Common myeloid progenitor, CD34-positive (primary cell): ENCODE data around the gene ROR2.

Experiments
- CTCF ChIA-PET: fragments of 350-600 bp; sonication (Branson Sonifier 250); formaldehyde crosslinking; loops from one replicate; lab custom pipeline; 2021; ENCODE audit warnings: antibody characterized with exemption; lab: Charles Lee
- POLR2A ChIA-PET: fragments of 350-600 bp; sonication (Branson Sonifier 250); formaldehyde crosslinking; loops from one replicate; lab custom pipeline; 2021; ENCODE audit warnings: antibody characterized with exemption; lab: Charles Lee
- DNase-seq, 3 donors: peaks; one replicate each; pipeline versions ENCODE4 v3.0.0 to v3.0.0-alpha.2; 2013
- H3K27ac ChIP-seq, 2 experiments: 1 replicate in 1 of 2; 2 replicates in 1 of 2; pipeline ENCODE4 v1.7.0; 2013; ENCODE audit warnings: inconsistent platforms in 2 of 2, low read length in 2 of 2, mild to moderate bottlenecking in 2 of 2, low read depth in 1 of 2, moderate library complexity in 1 of 2; ENCODE audit not compliant: severe bottlenecking in 2 of 2, insufficient read depth in 1 of 2, poor library complexity in 1 of 2
- H3K27me3 ChIP-seq, 5 experiments: replicated peaks in 2 of 5; 1 replicate in 3 of 5; 2 replicates in 2 of 5; pipeline versions ENCODE4 v1.6.1 to v1.7.0; 2013; ENCODE audit warnings: low read length in 4 of 5, mild to moderate bottlenecking in 2 of 5, moderate library complexity in 2 of 5, inconsistent platforms in 1 of 5; ENCODE audit not compliant: insufficient read depth in 5 of 5, control insufficient read depth in 4 of 5
- H3K36me3 ChIP-seq, 4 experiments: 1 replicate in 2 of 4; 2 replicates in 2 of 4; pipeline versions ENCODE4 v1.6.1 to v1.7.0; 2013; ENCODE audit warnings: low read length in 3 of 4, control low read depth in 1 of 4, mild to moderate bottlenecking in 1 of 4; ENCODE audit not compliant: control insufficient read depth in 4 of 4, insufficient read depth in 4 of 4
- H3K4me1 ChIP-seq, 4 experiments: 1 replicate in 3 of 4; 2 replicates in 1 of 4; pipeline versions ENCODE4 v1.6.1 to v1.7.1; 2013; ENCODE audit warnings: low read length in 3 of 4, mild to moderate bottlenecking in 3 of 4, control low read depth in 1 of 4, inconsistent platforms in 1 of 4, moderate library complexity in 1 of 4; ENCODE audit not compliant: control insufficient read depth in 4 of 4, insufficient read depth in 4 of 4; ENCODE audit errors: control extremely low read depth in 1 of 4
- H3K4me3 ChIP-seq, 7 experiments: 1 replicate in 4 of 7; 2 replicates in 3 of 7; pipeline versions ENCODE4 v1.5.1 to v1.7.0; 2013; ENCODE audit warnings: mild to moderate bottlenecking in 7 of 7, low read length in 6 of 7, moderate library complexity in 6 of 7, inconsistent platforms in 2 of 7, low read depth in 2 of 7, control low read depth in 1 of 7; ENCODE audit not compliant: insufficient read depth in 4 of 7, control insufficient read depth in 1 of 7; ENCODE audit errors: extremely low read depth in 1 of 7
- H3K9me3 ChIP-seq, 5 experiments: 1 replicate in 4 of 5; 2 replicates in 1 of 5; pipeline versions ENCODE4 v1.6.1 to v1.7.1; 2013; ENCODE audit warnings: low read length in 4 of 5, mild to moderate bottlenecking in 2 of 5, inconsistent platforms in 1 of 5, low read depth in 1 of 5, moderate library complexity in 1 of 5; ENCODE audit not compliant: control insufficient read depth in 4 of 5, insufficient read depth in 2 of 5; ENCODE audit errors: control extremely low read depth in 1 of 5
- WGBS: methylation state at CpG from one replicate; pipeline ENCODE4 v1.1.5; 2013; ENCODE audit not compliant: insufficient coverage; 5-methylcytosine and 5-hydroxymethylcytosine counted together

Gene ROR2

DNA sequence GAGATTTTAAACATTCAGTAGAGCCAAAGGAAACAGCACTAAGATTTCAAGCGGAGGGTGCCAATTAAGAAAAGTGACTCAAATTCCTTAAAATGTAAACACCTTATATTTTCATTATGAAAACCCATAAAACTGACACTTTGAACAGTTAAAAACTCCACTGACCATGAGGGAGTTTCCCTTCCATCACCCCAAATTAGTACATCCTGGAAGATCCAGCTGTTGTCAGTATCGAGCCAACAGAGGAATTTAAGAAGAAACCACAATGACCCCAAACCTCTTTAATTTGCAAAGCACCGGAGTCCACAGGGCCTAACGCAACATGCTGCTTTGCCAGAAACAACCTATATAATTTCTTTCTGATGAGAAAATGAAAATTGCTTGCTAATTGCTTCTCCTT is 41.3 kb downstream of the ROR2 start:
- peak in 2 of 3 donors; percentile 36 for DNase-seq
- ChIA-PET POLR2A (no interaction called here), CTCF (no interaction called here)
- H3K4me1 ChIP-seq = peaks cover 0 to 36% (median 12%) of the 10 kb centered on the region in 4 experiments
- no peaks in the 10 kb centered on the region for H3K36me3 ChIP-seq
- H3K27me3 ChIP-seq = peaks cover 0 to 5% (median 2%) of the 10 kb centered on the region in 5 experiments
- H3K9me3 ChIP-seq = no peaks in the 10 kb centered on the region
- WGBS = 87% methylated on average over 3 of the region's 4 CpGs
- H3K4me3 ChIP-seq = no peak overlapping the region
- no peak overlapping the region for H3K27ac ChIP-seq

DNA sequence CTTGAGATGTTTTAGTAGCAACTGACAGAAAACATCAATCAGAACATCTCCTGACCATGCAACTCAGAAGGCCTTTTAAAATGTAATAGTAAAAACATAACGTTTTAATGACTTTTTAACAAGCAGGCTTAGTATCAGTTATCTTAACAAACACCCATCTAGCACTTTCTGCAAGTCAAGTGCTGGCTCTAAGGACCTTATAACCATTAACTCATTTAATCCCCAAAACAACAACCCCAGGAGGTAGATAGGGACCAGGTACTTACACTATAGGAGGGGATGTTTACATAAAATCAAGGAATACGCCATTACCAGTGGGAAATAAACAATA is 41.8 kb downstream of the ROR2 start:
- H3K4me3 ChIP-seq = no peak overlapping the region
- H3K4me1 ChIP-seq = peaks cover 0 to 41% (median 16%) of the 10 kb centered on the region in 4 experiments
- H3K36me3 ChIP-seq = no peaks in the 10 kb centered on the region
- no CpG with 5 or more reads among the region's 2 CpGs for WGBS
- no peak overlapping the region for H3K27ac ChIP-seq
- no peaks in the 10 kb centered on the region for H3K9me3 ChIP-seq
- POLR2A ChIA-PET = no interaction called here
- CTCF ChIA-PET = no interaction called here
- no peak for DNase-seq
- H3K27me3 ChIP-seq = peaks cover 0 to 5% (median 2%) of the 10 kb centered on the region in 5 experiments

DNA sequence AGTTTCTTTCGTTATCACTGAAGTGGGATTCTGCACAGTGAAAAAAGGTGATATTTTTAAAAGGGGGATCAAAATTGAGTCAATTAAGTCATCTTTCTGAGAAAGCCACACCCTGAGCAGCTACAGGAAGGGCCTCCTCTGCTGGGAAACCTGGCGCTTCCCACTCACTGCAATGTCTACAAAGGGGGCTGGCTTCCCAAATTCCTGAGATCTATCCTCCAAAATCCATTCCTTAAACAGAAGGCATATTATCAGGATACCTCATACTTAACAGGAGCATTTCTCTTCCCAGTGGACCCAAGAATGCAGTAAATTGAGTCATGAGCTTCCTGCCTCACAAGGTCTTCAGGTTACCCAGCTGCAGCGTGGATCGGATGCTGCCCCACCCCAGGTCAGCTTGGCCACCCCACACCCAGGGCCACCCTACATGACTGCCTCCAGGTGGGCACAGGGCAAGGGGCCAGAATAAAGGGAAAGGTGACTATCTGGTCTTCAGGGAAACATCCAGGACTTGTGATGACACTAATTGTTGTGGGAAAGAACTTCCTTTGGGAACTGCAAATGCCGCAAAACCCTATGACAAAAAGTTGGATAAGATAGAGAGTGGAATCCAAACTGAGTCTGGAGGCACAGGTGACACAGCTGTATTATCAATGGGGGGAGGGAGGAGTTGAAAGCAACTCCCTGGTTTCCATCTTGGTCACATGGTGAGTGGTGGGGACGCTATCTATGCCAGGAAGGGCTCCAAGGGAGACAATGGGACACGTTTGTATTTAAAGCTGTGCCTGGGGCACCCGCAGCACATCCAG is 42.3 kb downstream of the ROR2 start:
- no peak for DNase-seq
- Histone ChIP-seq H3K27ac (no peak overlapping the region), H3K27me3 (peaks cover 0 to 5% (median 2%) of the 10 kb centered on the region in 5 experiments), H3K36me3 (no peaks in the 10 kb centered on the region), H3K9me3 (no peaks in the 10 kb centered on the region), H3K4me3 (no peak overlapping the region), H3K4me1 (peaks cover 0 to 47% (median 17%) of the 10 kb centered on the region in 4 experiments)
- ChIA-PET CTCF (no interaction called here), POLR2A (no interaction called here)
- 91% methylated on average over 5 of the region's 8 CpGs for WGBS

DNA sequence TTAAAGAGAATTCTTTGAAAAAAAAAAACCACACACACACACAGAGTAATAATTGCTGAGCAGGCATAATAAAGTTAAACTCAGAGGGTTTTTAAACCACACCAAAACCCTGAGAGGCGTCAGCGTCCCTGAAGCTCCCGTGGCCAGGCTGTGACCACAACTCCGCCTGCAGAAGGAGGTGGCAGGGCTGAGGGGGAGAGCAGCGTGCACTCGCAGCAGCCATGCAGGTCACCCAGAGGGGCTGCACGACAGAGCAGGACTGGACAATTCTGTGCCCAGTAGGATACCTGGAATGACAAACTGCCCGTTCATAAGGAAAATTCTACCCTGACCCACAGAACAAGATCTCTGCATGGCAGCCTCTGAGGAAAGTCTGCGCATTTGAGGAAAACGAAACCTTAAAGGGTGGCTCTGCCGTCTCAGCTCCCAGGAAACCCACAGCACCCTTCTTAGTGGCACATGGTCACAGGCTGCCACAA is 44.0 kb downstream of the ROR2 start:
- Histone ChIP-seq H3K9me3 (no peaks in the 10 kb centered on the region), H3K4me3 (peak overlapping the region in 6 of 7 experiments; percentile 63 to 82 (median 78)), H3K27me3 (peaks cover 0 to 5% (median 2%) of the 10 kb centered on the region in 5 experiments), H3K36me3 (no peaks in the 10 kb centered on the region), H3K4me1 (peaks cover 0 to 48% (median 17%) of the 10 kb centered on the region in 4 experiments), H3K27ac (no peak overlapping the region)
- ChIA-PET POLR2A (no interaction called here), CTCF (interaction anchor here (1.0 kb wide), 1 partner anchor 48 kb away, joined by 3 read pairs; no protein-coding TSS in a partner anchor)
- DNase-seq = peak; percentile 55 to 89 (median 86)
- WGBS = 0% methylated on average over 11 of the region's 11 CpGs

DNA sequence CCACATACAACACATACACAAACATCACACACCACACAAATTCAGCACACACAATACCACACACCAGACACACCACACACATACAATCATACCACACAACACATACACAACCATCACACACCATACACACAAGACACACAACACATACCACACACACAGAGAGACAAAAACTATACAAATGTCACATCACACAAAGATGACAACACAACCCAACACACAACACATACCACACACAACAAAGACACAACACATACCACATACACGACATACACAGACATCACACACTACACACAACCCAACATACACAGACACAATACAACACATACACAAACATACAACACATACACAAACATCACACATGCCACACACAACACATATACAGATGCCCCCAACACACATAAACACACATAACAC is 44.8 kb downstream of the ROR2 start:
- POLR2A ChIA-PET = no interaction called here
- Histone ChIP-seq H3K9me3 (no peaks in the 10 kb centered on the region), H3K36me3 (no peaks in the 10 kb centered on the region), H3K4me3 (no peak overlapping the region), H3K27me3 (peaks cover 0 to 5% (median 2%) of the 10 kb centered on the region in 5 experiments), H3K4me1 (peaks cover 0 to 48% (median 17%) of the 10 kb centered on the region in 4 experiments), H3K27ac (no peak overlapping the region)
- DNase-seq = peak in 1 of 3 donors; percentile 34
- WGBS = 100% methylated on average over 1 of the region's 1 CpG
- CTCF ChIA-PET = no interaction called here

DNA sequence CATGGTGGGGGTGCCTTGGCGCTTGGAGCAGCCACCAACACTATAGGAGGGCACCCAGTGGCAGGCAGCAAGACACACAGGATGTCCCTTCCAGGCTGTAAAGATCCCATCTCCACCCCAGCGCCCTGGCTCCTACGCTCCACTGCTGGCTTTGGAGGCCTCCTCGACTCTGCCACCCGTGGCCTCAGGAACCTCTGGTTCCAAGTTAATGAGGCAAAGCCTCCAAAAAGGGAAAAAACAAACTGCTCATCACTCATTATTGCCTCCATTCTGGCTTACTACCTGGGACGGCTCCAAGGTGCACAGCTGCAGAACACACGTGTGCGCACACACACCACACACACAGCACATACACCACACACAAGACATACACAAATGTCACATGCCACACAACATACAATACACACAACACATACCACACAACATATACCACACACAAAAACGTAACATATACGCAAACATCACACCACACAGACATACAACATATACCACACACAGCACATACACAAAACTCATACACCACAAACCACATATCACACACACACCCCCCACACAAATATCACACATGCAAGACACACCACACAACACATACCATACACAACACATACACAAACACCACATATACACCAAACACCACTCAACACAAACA is 45.3 kb downstream of the ROR2 start:
- Histone ChIP-seq H3K4me3 (no peak overlapping the region), H3K27me3 (peaks cover 0 to 5% (median 2%) of the 10 kb centered on the region in 5 experiments), H3K36me3 (no peaks in the 10 kb centered on the region), H3K27ac (no peak overlapping the region), H3K4me1 (peaks cover 0 to 48% (median 17%) of the 10 kb centered on the region in 4 experiments), H3K9me3 (no peaks in the 10 kb centered on the region)
- DNase-seq = peak in 1 of 3 donors; percentile 17
- WGBS = 99% methylated on average over 9 of the region's 10 CpGs
- CTCF ChIA-PET = no interaction called here
- POLR2A ChIA-PET = no interaction called here
